Neural cell (in vitro differentiated cells): ENCODE data around the gene B9D1. TPM values are rescaled to one million over a fixed set of nuclear protein-coding genes. Genes with fewer than 3 reads are reported as not detected.

Experiments used
- H2AFZ ChIP-seq: fragments of 200-600, 300-800 bp; sonication (generic), shearing (Covaris generic); 2 replicates; pipeline ENCODE4 v1.6.0; 2014; ENCODE audit warnings: low read depth, mild to moderate bottlenecking, antibody characterized with exemption, low read length, moderate library complexity
- H3F3A ChIP-seq: fragments of 200-600 bp; shearing (Covaris generic); 2 replicates; pipeline ENCODE4 v1.6.1; 2016; ENCODE audit warnings: mild to moderate bottlenecking, moderate library complexity, mixed read lengths, antibody characterized with exemption, low read length; ENCODE audit not compliant: insufficient read depth, poor library complexity, severe bottlenecking
- H3K27ac ChIP-seq: fragments of 200-600, 300-800 bp; sonication (generic), shearing (Covaris generic); 2 replicates; pipeline ENCODE4 v1.5.1; 2014; ENCODE audit warnings: mild to moderate bottlenecking, low read length, moderate library complexity
- H3K27me3 ChIP-seq: fragments of 300-800, 200-600 bp; sonication (generic), shearing (Covaris generic); 2 replicates; pipeline ENCODE4 v1.6.0; 2014; ENCODE audit warnings: mild to moderate bottlenecking, low read depth, low read length, moderate library complexity; ENCODE audit not compliant: insufficient read depth
- H3K36me3 ChIP-seq: fragments of 300-800, 200-600 bp; sonication (generic), shearing (Covaris generic); 2 replicates; pipeline ENCODE4 v1.5.1; 2014; ENCODE audit warnings: mild to moderate bottlenecking, antibody characterized with exemption, low read length, moderate library complexity; ENCODE audit not compliant: insufficient read depth
- H3K4me2 ChIP-seq: fragments of 300-800, 200-600 bp; sonication (generic), shearing (Covaris generic); 2 replicates; pipeline ENCODE4 v1.6.0; 2014; ENCODE audit warnings: mild to moderate bottlenecking, low read length
- H3K4me3 ChIP-seq: fragments of 300-800, 200-600 bp; sonication (generic), shearing (Covaris generic); 2 replicates; pipeline ENCODE4 v1.5.1; 2014; ENCODE audit warnings: mild to moderate bottlenecking, low read length, moderate library complexity
- H3K79me2 ChIP-seq: fragments of 200-600 bp; shearing (Covaris generic); replicated peaks from 2 replicates; pipeline ENCODE4 v1.6.0; 2014; ENCODE audit warnings: mild to moderate bottlenecking, low read length, moderate library complexity; ENCODE audit not compliant: insufficient read depth
- H3K9ac ChIP-seq: fragments of 300-800, 200-600 bp; sonication (generic), shearing (Covaris generic); 2 replicates; pipeline ENCODE4 v1.6.1; 2016; ENCODE audit warnings: mild to moderate bottlenecking, low read length, mixed read lengths
- H3K9me2 ChIP-seq: fragments of 200-600 bp; shearing (Covaris generic); 2 replicates; pipeline ENCODE4 v1.6.1; 2016; ENCODE audit warnings: mild to moderate bottlenecking, low read length, mixed read lengths; ENCODE audit not compliant: insufficient read depth
- H3K9me3 ChIP-seq: fragments of 200-600, 300-800 bp; sonication (generic), shearing (Covaris generic); 2 replicates; pipeline ENCODE4 v1.6.1; 2016; ENCODE audit warnings: mild to moderate bottlenecking, mixed run types, low read length, moderate library complexity, mixed read lengths
- H4K20me1 ChIP-seq: fragments of 200-600 bp; shearing (Covaris generic); 2 replicates; pipeline ENCODE4 v1.6.1; 2016; ENCODE audit warnings: mild to moderate bottlenecking, mixed run types; ENCODE audit not compliant: insufficient read depth
- CTCF ChIP-seq: fragments of 450-650 bp; IDR thresholded peaks from 2 replicates; pipeline ENCODE4 v1.5.1; 2014; ENCODE audit warnings: antibody characterized with exemption, mild to moderate bottlenecking, moderate library complexity; ENCODE audit not compliant: poor library complexity, severe bottlenecking
- EP300 ChIP-seq: fragments of 450-650 bp; conservative IDR thresholded peaks from 2 replicates; pipeline ENCODE4 v1.6.1; 2014; ENCODE audit warnings: antibody characterized with exemption, mild to moderate bottlenecking, moderate library complexity; ENCODE audit not compliant: poor library complexity, severe bottlenecking
- EZH2 ChIP-seq: fragments of 200-600, 300-800 bp; shearing (Covaris generic), sonication (generic); IDR thresholded peaks from 2 replicates; pipeline ENCODE4 v1.6.1; 2014; ENCODE audit warnings: antibody characterized with exemption, low read length, borderline replicate concordance, mild to moderate bottlenecking; ENCODE audit not compliant: insufficient read depth, poor library complexity, severe bottlenecking
- MXI1 ChIP-seq: fragments of 450-650 bp; conservative IDR thresholded peaks from 2 replicates; pipeline ENCODE4 v1.6.1; 2014; ENCODE audit warnings: antibody characterized with exemption, mild to moderate bottlenecking; ENCODE audit not compliant: poor library complexity, severe bottlenecking
- POLR2AphosphoS5 ChIP-seq: IDR thresholded peaks from 2 replicates; pipeline ENCODE4 v1.6.1; 2012
- RAD21 ChIP-seq: fragments of 450-650 bp; conservative IDR thresholded peaks from 2 replicates; pipeline ENCODE4 v1.6.1; 2014; ENCODE audit warnings: antibody characterized with exemption, mild to moderate bottlenecking, moderate library complexity
- REST ChIP-seq: IDR thresholded peaks from 2 replicates; pipeline ENCODE4 v1.6.1; 2012; ENCODE audit warnings: borderline replicate concordance
- SMC3 ChIP-seq: fragments of 450-650 bp; conservative IDR thresholded peaks from 2 replicates; pipeline ENCODE4 v1.6.1; 2014; ENCODE audit warnings: antibody characterized with exemption, mild to moderate bottlenecking, moderate library complexity; ENCODE audit not compliant: poor library complexity
- TAF1 ChIP-seq: IDR thresholded peaks from 2 replicates; pipeline ENCODE4 v1.6.1; 2012; ENCODE audit warnings: low read depth
- polyA plus RNA-seq: library from polyadenylated mRNA; depleted of rRNA; stranded (reverse); fragments of >200 nt; gene quantifications from 2 replicates; pipeline ENCODE4 v1.2.3, GENCODE V29; 2014

The B9D1 gene
- polyA plus RNA-seq, 1 donor from 2014 or later, result 32.0 TPM

- no peak for TF ChIP-seq EP300
- TF ChIP-seq POLR2AphosphoS5, result no peak
- TF ChIP-seq TAF1, result no peak
- no peak for TF ChIP-seq CTCF
- TF ChIP-seq SMC3, result no peak
- no peak for TF ChIP-seq REST
- TF ChIP-seq RAD21, result no peak
- TF ChIP-seq MXI1, result no peak
- TF ChIP-seq EZH2, result no peak
- no peaks in the 10 kb centered on the region for H3F3A ChIP-seq
- no peak overlapping the region for H3K9ac ChIP-seq
- no peak overlapping the region for H3K27ac ChIP-seq
- H3K27me3 ChIP-seq, result no peaks in the 10 kb centered on the region
- no peaks in the 10 kb centered on the region for H3K36me3 ChIP-seq
- H3K9me3 ChIP-seq, result no peaks in the 10 kb centered on the region
- no peak overlapping the region for H2AFZ ChIP-seq
- H4K20me1 ChIP-seq, result no peaks in the 10 kb centered on the region
- no peak overlapping the region for H3K4me3 ChIP-seq
- H3K4me2 ChIP-seq, result no peak overlapping the region
- H3K79me2 ChIP-seq, result no peaks in the 10 kb centered on the region
- H3K9me2 ChIP-seq, result no peaks in the 10 kb centered on the region
Measured at GRCh38 chr17:19403021-19403420, 40.5 kb upstream of the B9D1 start.

GRCh38 chr17:19402171-19402570, 39.6 kb upstream of the B9D1 start:
- no peak overlapping the region for H3K4me3 ChIP-seq
- H4K20me1 ChIP-seq, result no peaks in the 10 kb centered on the region
- H3F3A ChIP-seq, result no peaks in the 10 kb centered on the region
- H3K9ac ChIP-seq, result no peak overlapping the region
- H3K4me2 ChIP-seq, result no peak overlapping the region
- no peak overlapping the region for H2AFZ ChIP-seq
- no peaks in the 10 kb centered on the region for H3K79me2 ChIP-seq
- no peak overlapping the region for H3K27ac ChIP-seq
- H3K9me3 ChIP-seq, result no peaks in the 10 kb centered on the region
- no peaks in the 10 kb centered on the region for H3K27me3 ChIP-seq
- no peaks in the 10 kb centered on the region for H3K36me3 ChIP-seq
- TF ChIP-seq RAD21, result no peak
- TF ChIP-seq SMC3, result no peak
- no peak for TF ChIP-seq EZH2
- no peak for TF ChIP-seq EP300
- TF ChIP-seq MXI1, result no peak
- TF ChIP-seq REST, result no peak
- no peak for TF ChIP-seq TAF1
- TF ChIP-seq POLR2AphosphoS5, result no peak
- no peak for TF ChIP-seq CTCF
- no peaks in the 10 kb centered on the region for H3K9me2 ChIP-seq
